ACC112 (cell line): ENCODE measurements around the gene ZC3H13.

Source experiments
- H2AFZ ChIP-seq: fragments of 200-600 bp; sonication (generic); one replicate; pipeline ENCODE4 v1.6.0; 2017; ENCODE audit warnings: antibody characterized with exemption, low read length; ENCODE audit not compliant: unreplicated experiment
- H3K27ac ChIP-seq: fragments of 200-600 bp; sonication (generic); 2 replicates; pipeline ENCODE4 v1.5.1; 2014; ENCODE audit warnings: low read depth, mild to moderate bottlenecking, antibody characterized with exemption, low read length, moderate library complexity
- H3K27me3 ChIP-seq: fragments of 200-600 bp; sonication (generic); 2 replicates; pipeline ENCODE4 v1.6.1; 2014; ENCODE audit warnings: mild to moderate bottlenecking, antibody characterized with exemption, low read length, moderate library complexity, mixed read lengths; ENCODE audit not compliant: insufficient read depth
- H3K36me3 ChIP-seq: fragments of 200-600 bp; sonication (generic); 2 replicates; pipeline ENCODE4 v1.6.1; 2016; ENCODE audit warnings: mild to moderate bottlenecking, antibody characterized with exemption, low read length, moderate library complexity, mixed read lengths; ENCODE audit not compliant: insufficient read depth
- H3K4me1 ChIP-seq: fragments of 200-600 bp; sonication (generic); one replicate; pipeline ENCODE4 v1.6.1; 2016; ENCODE audit warnings: low read length, mixed read lengths; ENCODE audit not compliant: insufficient read depth, unreplicated experiment, control insufficient read depth
- H3K4me3 ChIP-seq: fragments of 200-600 bp; sonication (generic); 2 replicates; pipeline ENCODE4 v1.5.1; 2014; ENCODE audit warnings: mild to moderate bottlenecking, low read depth, low read length
- H3K79me2 ChIP-seq: fragments of 200-600 bp; sonication (generic); one replicate; pipeline ENCODE4 v1.6.0; 2016; ENCODE audit warnings: low read length; ENCODE audit not compliant: control insufficient read depth, unreplicated experiment, insufficient read depth

The ZC3H13 gene

GRCh38 chr13:45941261-45941660 lies 111.3 kb downstream of the ZC3H13 start:
- no peaks in the 10 kb centered on the region for H3K79me2 ChIP-seq
- no peak overlapping the region for H2AFZ ChIP-seq
- H3K4me1 ChIP-seq: no peaks in the 10 kb centered on the region
- no peak overlapping the region for H3K27ac ChIP-seq
- H3K36me3 ChIP-seq: no peaks in the 10 kb centered on the region
- H3K27me3 ChIP-seq: peaks cover 31% of the 10 kb centered on the region
- H3K4me3 ChIP-seq: no peak overlapping the region

DNA sequence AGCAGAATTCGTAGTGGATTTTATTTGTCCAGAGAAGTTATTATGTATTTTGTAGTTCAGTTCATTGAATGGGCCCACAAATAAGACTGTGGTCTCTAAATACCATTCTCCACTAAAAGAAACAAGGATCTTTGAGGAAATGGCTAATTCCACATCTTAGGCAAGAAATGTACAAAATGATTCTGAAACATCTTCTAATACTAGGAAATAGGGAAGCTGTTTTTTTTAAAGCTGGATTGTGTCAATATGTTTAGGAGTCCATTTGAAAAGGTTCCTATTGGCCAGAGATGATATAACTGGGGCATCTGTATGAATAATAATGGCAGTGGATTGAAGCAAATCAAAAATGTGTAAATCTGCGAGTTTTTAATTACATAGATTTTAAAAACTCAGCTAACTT lies 112.5 kb downstream of the ZC3H13 start:
- Histone ChIP-seq H3K4me1 (no peaks in the 10 kb centered on the region), H3K27me3 (peaks cover 43% of the 10 kb centered on the region), H3K79me2 (no peaks in the 10 kb centered on the region), H2AFZ (no peak overlapping the region), H3K36me3 (no peaks in the 10 kb centered on the region), H3K4me3 (no peak overlapping the region), H3K27ac (no peak overlapping the region)

DNA sequence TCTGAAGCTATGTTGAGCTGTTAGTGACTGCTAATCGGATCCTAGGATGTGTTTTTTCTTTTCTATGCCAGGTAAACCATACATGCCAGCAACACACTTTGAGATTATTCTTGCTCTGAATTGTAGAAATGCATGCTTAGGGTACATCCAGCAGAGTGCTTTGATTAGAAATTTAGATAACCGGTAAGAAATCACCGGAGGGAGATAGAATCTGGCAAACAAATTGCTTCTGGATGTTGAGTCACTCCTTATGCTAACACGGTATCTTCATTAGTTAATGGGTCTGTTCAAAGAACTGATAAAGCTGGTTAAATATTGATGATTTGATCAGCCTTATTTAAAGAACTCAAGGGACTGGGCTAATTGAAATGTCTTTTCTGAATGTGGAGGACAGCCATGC lies 115.9 kb downstream of the ZC3H13 start:
- Histone ChIP-seq H3K4me1 (no peaks in the 10 kb centered on the region), H3K27ac (no peak overlapping the region), H2AFZ (no peak overlapping the region), H3K27me3 (peaks cover 61% of the 10 kb centered on the region), H3K36me3 (no peaks in the 10 kb centered on the region), H3K4me3 (no peak overlapping the region), H3K79me2 (no peaks in the 10 kb centered on the region)

DNA sequence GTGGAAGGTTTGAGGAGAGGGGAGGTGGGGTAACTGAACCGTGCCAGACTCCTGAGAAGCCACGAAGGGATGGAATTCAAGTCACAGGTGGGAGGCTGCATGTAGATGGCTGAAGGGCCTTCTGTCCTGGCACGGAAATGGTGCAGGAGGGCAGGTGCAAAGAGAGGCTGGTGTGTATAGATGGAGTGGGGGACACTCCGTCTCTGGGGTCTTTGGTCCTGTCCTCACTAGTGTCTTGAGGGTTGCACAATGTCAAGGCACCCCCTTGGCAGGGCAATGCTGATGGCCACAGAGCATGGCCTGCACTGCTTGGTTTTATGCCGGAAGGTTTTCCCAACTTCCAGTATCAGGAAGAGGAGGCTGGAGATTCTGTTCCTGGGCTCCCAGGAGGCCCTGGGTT lies 118.3 kb downstream of the ZC3H13 start:
- H3K27me3 ChIP-seq: peaks cover 66% of the 10 kb centered on the region
- H3K4me3 ChIP-seq: no peak overlapping the region

GRCh38 chr13:45933203-45933908 lies 119.2 kb downstream of the ZC3H13 start:
- no peaks in the 10 kb centered on the region for H3K4me1 ChIP-seq
- no peak overlapping the region for H3K27ac ChIP-seq
- no peak overlapping the region for H3K4me3 ChIP-seq
- H3K27me3 ChIP-seq: peaks cover 66% of the 10 kb centered on the region
- no peaks in the 10 kb centered on the region for H3K36me3 ChIP-seq
- no peaks in the 10 kb centered on the region for H3K79me2 ChIP-seq
- no peak overlapping the region for H2AFZ ChIP-seq

More for the DNA sequence above, 118.3 kb downstream of the ZC3H13 start:
- no peak overlapping the region for H2AFZ ChIP-seq
- H3K4me1 ChIP-seq: no peaks in the 10 kb centered on the region
- no peaks in the 10 kb centered on the region for H3K79me2 ChIP-seq
- no peak overlapping the region for H3K27ac ChIP-seq
- no peaks in the 10 kb centered on the region for H3K36me3 ChIP-seq

- Histone ChIP-seq H3K27ac (no peak overlapping the region), H2AFZ (no peak overlapping the region), H3K79me2 (no peaks in the 10 kb centered on the region), H3K4me1 (no peaks in the 10 kb centered on the region), H3K4me3 (no peak overlapping the region), H3K36me3 (no peaks in the 10 kb centered on the region), H3K27me3 (peaks cover 65% of the 10 kb centered on the region)
Observed at GRCh38 chr13:45932676-45933075, 119.9 kb downstream of the ZC3H13 start.

- Histone ChIP-seq H3K27me3 (peaks cover 60% of the 10 kb centered on the region), H2AFZ (no peak overlapping the region), H3K36me3 (no peaks in the 10 kb centered on the region), H3K4me3 (no peak overlapping the region), H3K79me2 (no peaks in the 10 kb centered on the region), H3K4me1 (no peaks in the 10 kb centered on the region), H3K27ac (no peak overlapping the region)
Observed at GRCh38 chr13:45932172-45932571, 120.4 kb downstream of the ZC3H13 start.

- Histone ChIP-seq H3K4me1 (no peaks in the 10 kb centered on the region), H3K36me3 (no peaks in the 10 kb centered on the region), H3K79me2 (no peaks in the 10 kb centered on the region), H3K27ac (no peak overlapping the region), H2AFZ (no peak overlapping the region), H3K27me3 (peaks cover 51% of the 10 kb centered on the region), H3K4me3 (no peak overlapping the region)
Observed at GRCh38 chr13:45931211-45931610, 121.3 kb downstream of the ZC3H13 start.

- Histone ChIP-seq H3K4me3 (no peak overlapping the region), H3K36me3 (no peaks in the 10 kb centered on the region), H3K79me2 (no peaks in the 10 kb centered on the region), H3K4me1 (no peaks in the 10 kb centered on the region), H2AFZ (no peak overlapping the region), H3K27me3 (peaks cover 41% of the 10 kb centered on the region), H3K27ac (no peak overlapping the region)
Observed at GRCh38 chr13:45930177-45930576, 122.4 kb downstream of the ZC3H13 start.

DNA sequence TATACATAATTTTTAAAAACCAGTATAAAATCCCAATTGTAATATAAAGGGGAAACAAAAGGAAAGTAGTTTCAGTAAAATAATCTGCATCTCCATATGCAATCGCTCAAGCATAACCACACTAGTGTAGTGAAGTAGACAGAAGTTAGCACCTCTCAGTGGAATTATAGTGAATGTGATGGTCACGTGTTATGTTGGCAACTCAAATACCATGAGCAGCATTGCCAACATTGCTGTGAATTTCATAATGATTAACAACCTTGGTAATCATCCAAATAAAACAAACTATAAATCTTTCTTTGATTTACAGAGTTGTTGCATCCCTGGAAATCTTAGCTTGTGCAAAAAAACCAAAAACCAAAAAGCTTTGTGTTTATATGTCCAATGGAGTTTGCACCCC lies 123.7 kb downstream of the ZC3H13 start:
- Histone ChIP-seq H3K4me3 (no peak overlapping the region), H3K36me3 (no peaks in the 10 kb centered on the region), H3K79me2 (no peaks in the 10 kb centered on the region), H3K4me1 (no peaks in the 10 kb centered on the region), H3K27ac (no peak overlapping the region), H2AFZ (no peak overlapping the region), H3K27me3 (peaks cover 33% of the 10 kb centered on the region)

DNA sequence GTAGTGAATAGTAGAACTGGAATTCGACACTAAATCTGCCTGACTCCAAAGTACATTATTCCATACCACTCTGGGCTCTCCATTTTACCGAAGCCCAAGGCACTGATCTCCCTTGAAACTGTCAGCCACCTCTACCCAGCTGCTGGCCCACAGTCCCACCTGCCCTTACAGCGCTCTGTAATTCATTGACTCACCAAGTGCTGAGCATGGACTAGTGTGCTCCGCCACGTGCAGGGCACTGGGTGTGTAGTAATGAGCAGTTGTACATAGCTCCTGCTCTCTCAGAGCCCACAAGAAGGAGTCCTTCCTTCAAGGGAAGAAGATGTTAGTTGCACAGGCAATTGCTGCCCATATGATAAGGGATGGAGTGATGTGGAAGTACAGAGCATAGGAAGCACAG lies 124.4 kb downstream of the ZC3H13 start:
- H3K27me3 ChIP-seq: peaks cover 34% of the 10 kb centered on the region
- no peak overlapping the region for H3K4me3 ChIP-seq
- H3K79me2 ChIP-seq: no peaks in the 10 kb centered on the region
- H3K27ac ChIP-seq: no peak overlapping the region
- no peak overlapping the region for H2AFZ ChIP-seq
- no peaks in the 10 kb centered on the region for H3K36me3 ChIP-seq
- H3K4me1 ChIP-seq: no peaks in the 10 kb centered on the region
